ENCODE data around the gene CHDH. TPM values are rescaled to one million over a fixed set of nuclear protein-coding genes. Genes with fewer than 3 reads are reported as not detected.

CHDH gene
- polyA plus RNA-seq, 3 donors: 8.3 to 12.9 (median 10.6) TPM

- DNase-seq: no peak
Observed at GRCh38 chr3:53795176-53795575, 51.0 kb downstream of the CHDH start.

- no peak for DNase-seq
Observed at GRCh38 chr3:53794597-53794996, 51.6 kb downstream of the CHDH start.

DNA sequence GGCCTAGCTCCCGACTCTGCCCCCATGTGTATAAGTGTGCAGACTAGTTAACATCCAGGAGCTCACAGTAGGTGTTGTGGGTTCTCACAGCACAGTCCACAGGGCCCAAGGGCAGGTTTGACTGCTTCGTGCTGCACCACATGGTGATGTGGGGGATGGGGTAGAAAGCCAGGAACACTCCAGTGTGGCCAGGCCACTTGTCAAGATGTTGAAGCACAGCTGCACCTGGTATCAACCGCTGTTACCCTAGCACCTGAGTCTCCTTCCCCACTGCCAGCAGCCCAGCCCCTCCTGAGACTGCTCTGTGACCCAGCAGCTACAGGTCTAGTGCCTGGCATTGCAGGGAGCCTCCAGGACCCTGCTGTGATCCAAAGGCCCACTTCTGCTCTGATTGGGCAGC is 53.4 kb downstream of the CHDH start:
- DNase-seq: no peak

DNA sequence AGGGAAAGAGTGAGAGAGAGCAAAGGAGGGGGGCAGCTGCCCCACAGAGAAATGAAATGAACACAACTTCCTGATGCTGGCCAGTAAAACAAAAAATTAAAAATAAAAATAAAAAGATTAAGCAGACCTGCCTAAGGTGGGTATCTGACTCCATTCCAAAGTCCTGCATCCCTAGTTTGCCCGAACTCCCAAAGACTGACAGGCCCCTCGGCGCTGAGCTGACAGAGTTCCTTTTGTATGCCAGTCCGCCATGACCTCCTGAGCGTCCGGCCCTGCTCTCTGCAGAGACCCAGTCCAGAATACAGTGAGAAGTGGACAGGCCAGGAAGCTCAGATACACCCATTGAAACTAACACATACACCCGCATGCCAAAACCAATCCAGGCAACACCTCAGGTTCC is 54.9 kb downstream of the CHDH start:
- DNase-seq: no peak

- no peak for DNase-seq
Observed at GRCh38 chr3:53790470-53790869, 55.7 kb downstream of the CHDH start.

GRCh38 chr3:53789459-53789858 is 56.8 kb downstream of the CHDH start:
- DNase-seq: no peak

DNA sequence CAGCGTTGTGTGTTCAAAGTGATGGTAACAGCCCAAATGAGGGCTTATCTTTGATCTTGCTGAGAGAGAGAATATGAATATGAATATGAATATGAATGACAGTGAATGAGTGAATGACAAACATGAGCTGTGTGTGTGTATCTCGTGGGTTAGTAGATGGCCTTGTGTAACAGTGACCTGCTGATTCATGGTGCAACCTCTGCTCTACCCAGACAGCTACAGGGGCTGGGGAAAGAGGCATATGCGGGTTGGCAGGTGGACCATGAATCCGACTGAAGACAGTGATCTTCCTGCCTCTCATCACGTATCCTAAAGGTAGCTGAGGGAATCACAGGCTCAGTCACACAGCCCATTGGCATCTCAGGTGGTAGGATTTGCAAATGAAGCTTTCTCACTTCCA is 58.2 kb downstream of the CHDH start:
- no peak for DNase-seq

GRCh38 chr3:53787016-53787415 is 59.2 kb downstream of the CHDH start:
- DNase-seq: no peak

GRCh38 chr3:53780806-53781205 is 65.4 kb downstream of the CHDH start:
- no peak for DNase-seq

GRCh38 chr3:53780171-53780570 is 66.0 kb downstream of the CHDH start:
- DNase-seq: no peak

DNA sequence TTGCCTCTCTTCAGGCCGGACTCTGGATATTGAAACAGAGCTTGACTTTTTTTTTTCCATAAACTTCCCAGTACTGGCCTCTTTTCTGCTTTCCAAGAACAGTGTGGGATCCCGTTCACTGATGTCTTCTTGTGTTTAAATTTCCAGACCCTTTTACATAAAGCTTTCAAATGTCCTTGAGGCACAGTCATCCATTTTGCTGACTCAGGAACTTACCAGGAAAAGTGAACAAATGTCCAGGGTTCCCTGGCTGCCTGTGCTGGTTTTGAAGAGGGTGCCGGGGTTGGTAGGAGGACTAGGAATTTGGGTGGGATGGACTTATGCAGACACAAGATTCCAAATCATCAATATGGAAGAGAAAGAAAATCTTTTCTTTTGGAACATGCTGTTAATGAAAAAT is 68.1 kb downstream of the CHDH start:
- no peak for DNase-seq

DNA sequence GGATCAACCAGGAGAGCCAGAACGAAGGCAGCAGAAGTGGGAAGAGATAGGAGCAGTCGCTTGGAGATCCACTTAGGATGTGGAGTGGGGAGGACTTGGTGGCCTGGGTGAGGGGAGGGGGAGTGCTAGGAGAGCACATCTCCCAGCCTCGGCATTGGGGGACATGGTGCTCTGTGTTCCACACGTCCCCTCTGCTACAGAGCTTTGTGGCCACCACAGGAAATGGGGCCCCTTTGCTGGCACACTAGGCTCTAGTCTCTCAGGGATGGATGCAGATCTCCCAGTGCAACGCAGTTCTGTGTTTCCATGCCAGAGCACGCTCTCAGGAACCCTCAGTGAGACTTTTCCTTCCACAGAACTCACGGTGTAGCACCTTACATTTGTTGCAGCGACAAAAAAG is 68.8 kb downstream of the CHDH start:
- no peak for DNase-seq

DNA sequence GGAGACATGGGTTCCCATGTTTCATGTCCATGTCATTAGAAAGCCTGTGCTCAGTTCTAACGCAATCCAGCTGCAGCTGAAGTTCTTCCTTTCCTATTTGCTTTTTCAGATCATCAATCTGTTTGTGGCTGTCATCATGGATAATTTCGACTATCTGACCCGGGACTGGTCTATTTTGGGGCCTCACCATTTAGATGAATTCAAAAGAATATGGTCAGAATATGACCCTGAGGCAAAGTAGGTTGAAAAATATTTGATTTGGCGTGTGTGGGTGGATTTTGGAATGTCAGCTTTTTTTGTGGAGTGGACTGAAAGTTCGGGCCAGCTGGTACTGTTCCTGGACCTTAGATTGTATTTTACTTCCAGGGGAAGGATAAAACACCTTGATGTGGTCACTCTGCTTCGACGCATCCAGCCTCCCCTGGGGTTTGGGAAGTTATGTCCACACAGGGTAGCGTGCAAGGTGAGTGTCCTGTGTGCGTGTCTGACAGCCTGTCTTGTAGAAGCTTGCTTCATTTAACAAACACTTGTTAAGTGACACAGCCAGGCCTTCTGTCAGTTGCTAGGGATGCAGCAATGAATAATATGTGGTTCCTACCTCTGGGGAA is 69.6 kb downstream of the CHDH start:
- DNase-seq: no peak

GRCh38 chr3:53775834-53776251 is 70.4 kb downstream of the CHDH start:
- peak; percentile 36 for DNase-seq

DNA sequence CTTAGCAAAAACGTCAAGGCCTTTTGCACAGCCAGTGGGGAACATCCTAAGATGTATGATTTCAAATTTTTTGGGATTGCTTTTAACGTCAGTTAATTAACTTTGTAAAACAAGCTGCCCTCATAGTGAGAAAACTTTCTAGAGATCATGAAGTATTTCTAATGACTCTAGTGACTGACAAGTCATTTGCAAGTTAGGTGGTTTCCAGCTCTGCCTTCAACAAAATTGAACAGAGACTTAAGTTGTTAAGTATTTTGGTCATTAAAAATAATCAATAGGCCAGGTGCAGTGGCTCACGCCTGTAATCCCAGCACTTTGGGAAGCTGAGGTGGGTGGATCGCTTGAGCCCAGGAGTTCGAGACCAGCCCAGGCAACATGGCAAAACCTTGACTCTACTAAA is 71.2 kb downstream of the CHDH start:
- no peak for DNase-seq

- DNase-seq: no peak
Observed at GRCh38 chr3:53774414-53774813, 71.8 kb downstream of the CHDH start.

GRCh38 chr3:53773611-53774368 is 72.4 kb downstream of the CHDH start:
- no peak for DNase-seq

DNA sequence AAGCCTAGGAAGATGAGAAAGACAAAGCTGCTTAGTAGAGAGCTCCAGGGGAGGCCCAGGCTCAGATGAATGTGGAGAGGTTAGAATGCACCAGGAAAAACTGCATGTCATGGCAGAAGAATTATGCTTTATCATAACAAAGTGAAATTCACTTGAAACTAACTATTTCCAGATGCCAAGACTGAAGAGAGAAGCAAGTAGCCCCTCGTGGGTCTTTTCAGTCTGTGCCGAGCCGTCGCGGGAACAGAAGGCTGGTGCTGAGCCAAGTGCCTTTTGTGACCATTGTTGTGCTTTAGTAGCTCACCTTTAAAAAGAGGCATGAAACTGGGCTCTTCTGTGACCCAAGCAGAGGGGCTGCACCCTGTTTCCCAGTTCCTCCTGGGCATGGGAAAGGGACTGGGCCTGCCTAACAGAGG is 73.2 kb downstream of the CHDH start:
- no peak for DNase-seq

DNA sequence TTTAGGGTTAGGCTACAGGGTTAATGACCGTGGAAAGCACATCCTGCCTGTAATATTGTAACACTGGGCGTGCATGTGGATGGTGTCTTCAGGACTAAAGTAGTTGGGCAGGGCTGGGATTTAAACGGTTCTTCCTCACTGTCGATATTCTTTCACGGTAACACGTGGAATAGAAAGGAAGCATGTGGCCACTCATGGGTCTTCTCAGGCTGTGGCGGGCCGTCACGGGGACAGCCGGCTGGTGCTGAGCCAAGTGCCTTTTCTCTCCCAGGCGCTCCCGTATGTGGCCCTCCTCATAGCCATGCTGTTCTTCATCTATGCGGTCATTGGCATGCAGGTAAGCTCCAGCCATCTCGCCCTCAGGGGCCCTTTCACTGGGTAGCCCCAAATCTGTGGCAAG is 73.7 kb downstream of the CHDH start:
- DNase-seq: no peak

GRCh38 chr3:53768478-53769459 is 77.5 kb downstream of the CHDH start:
- no peak for DNase-seq

DNA sequence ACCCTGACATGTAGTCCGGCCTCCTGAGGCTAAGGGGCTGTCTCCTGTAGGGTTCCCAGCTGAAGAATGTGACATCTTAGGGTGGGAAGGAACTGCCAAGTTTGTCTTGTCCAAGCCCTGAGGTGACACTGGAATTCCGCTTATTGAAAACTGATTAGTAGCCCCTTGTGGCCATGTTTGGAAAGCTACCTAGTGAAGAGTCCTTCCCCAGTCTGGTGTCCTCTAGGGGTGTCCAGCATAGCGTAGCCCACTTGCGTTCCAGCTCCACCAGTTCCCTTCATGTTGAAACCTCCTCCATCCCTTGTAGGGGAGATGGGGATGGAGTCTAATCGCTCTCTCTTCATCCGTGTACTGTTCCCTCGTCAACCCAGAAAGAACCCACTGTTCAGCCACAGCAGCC is 79.5 kb downstream of the CHDH start:
- DNase-seq: no peak

DNA sequence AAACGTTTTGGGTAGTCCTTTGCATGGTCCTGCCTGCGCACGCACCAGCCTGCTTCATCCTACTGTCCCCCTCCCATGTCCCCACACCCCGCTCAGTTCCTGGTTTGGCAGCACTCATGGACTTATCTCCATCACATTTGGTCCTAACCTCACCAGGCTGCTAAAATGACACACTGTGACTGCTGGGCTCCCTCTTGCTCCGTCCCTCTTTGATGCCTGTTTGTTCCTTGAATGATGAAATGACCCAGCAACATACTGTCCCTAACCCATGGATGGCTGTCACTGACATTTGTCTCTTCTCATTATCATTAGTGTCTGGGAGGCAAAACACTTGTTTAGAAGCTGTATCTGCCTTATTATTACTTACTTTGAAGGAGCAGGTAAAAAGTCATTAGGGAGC is 80.5 kb downstream of the CHDH start:
- no peak for DNase-seq

Measured in renal pelvis (tissue), 4 donors.